H9 (cell line): ENCODE data around the gene TSC22D3. TPM values are rescaled to one million over a fixed set of nuclear protein-coding genes. Genes with fewer than 3 reads are reported as not detected.

Source experiments
- DNase-seq: peaks from one replicate; pipeline ENCODE4 v3.0.0-alpha.2; 2017
- H2AFZ ChIP-seq: one replicate; pipeline ENCODE4 v1.6.1; 2013; ENCODE audit warnings: mild to moderate bottlenecking, low read length, control low read depth, moderate library complexity
- H2AK5ac ChIP-seq: 2 replicates; pipeline ENCODE4 v1.6.1; 2013; ENCODE audit warnings: low read length, control low read depth, mixed read lengths; ENCODE audit not compliant: insufficient read length
- H2BK120ac ChIP-seq: one replicate; pipeline ENCODE4 v1.6.1; 2013; ENCODE audit warnings: low read depth, mild to moderate bottlenecking, low read length, control low read depth, inconsistent platforms; ENCODE audit not compliant: poor library complexity, severe bottlenecking
- H2BK12ac ChIP-seq: 2 replicates; pipeline ENCODE4 v1.6.1; 2013; ENCODE audit warnings: low read length, control low read depth, mixed read lengths, low read depth; ENCODE audit not compliant: insufficient read length
- H2BK15ac ChIP-seq: 2 replicates; pipeline ENCODE4 v1.6.1; 2013; ENCODE audit warnings: low read depth, low read length, control low read depth
- H2BK20ac ChIP-seq: one replicate; pipeline ENCODE4 v1.6.1; 2013; ENCODE audit warnings: low read depth, mild to moderate bottlenecking, low read length, control low read depth, inconsistent platforms; ENCODE audit not compliant: poor library complexity, severe bottlenecking
- H2BK5ac ChIP-seq: 2 replicates; pipeline ENCODE4 v1.6.1; 2013; ENCODE audit warnings: low read length, control low read depth, mixed read lengths; ENCODE audit not compliant: insufficient read length
- H3K14ac ChIP-seq: 2 replicates; pipeline ENCODE4 v1.6.1; 2013; ENCODE audit warnings: low read length, control low read depth; ENCODE audit not compliant: insufficient read depth
- H3K18ac ChIP-seq: 2 replicates; pipeline ENCODE4 v1.6.1; 2013; ENCODE audit warnings: low read depth, mild to moderate bottlenecking, mixed read lengths, low read length, control low read depth; ENCODE audit not compliant: insufficient read length
- H3K23ac ChIP-seq: 2 replicates; pipeline ENCODE4 v1.6.1; 2013; ENCODE audit warnings: low read length, control low read depth, mixed read lengths, low read depth; ENCODE audit not compliant: insufficient read length
- H3K23me2 ChIP-seq: 2 replicates; pipeline ENCODE4 v1.6.1; 2013; ENCODE audit warnings: low read depth, mild to moderate bottlenecking, mixed read lengths, low read length, control low read depth; ENCODE audit not compliant: insufficient read length, poor library complexity, severe bottlenecking
- H3K27ac ChIP-seq: 2 replicates; pipeline ENCODE4 v1.5.1; 2013; ENCODE audit warnings: low read length, control low read depth, mixed read lengths, low read depth; ENCODE audit not compliant: insufficient read length
- H3K27me3 ChIP-seq: 2 replicates; pipeline ENCODE4 v1.6.1; 2013; ENCODE audit warnings: low read length, control low read depth, inconsistent platforms; ENCODE audit not compliant: insufficient read depth
- H3K4ac ChIP-seq: 2 replicates; pipeline ENCODE4 v1.6.1; 2013; ENCODE audit warnings: low read depth, mild to moderate bottlenecking, control low read depth, inconsistent platforms, low read length, moderate library complexity
- H3K4me1 ChIP-seq: 2 replicates; pipeline ENCODE4 v1.6.1; 2013; ENCODE audit warnings: low read length, control low read depth, inconsistent platforms; ENCODE audit not compliant: insufficient read depth
- H3K4me2 ChIP-seq: 2 replicates; pipeline ENCODE4 v1.6.1; 2013; ENCODE audit warnings: low read length, control low read depth, mixed read lengths; ENCODE audit not compliant: insufficient read length, insufficient read depth
- H3K56ac ChIP-seq: 2 replicates; pipeline ENCODE4 v1.6.1; 2013; ENCODE audit warnings: low read depth, mild to moderate bottlenecking, mixed read lengths, low read length, control low read depth; ENCODE audit not compliant: insufficient read length
- H3K79me1 ChIP-seq: 2 replicates; pipeline ENCODE4 v1.6.1; 2013; ENCODE audit warnings: low read depth, mild to moderate bottlenecking, moderate library complexity, low read length, control low read depth, inconsistent platforms; ENCODE audit not compliant: insufficient read depth, poor library complexity, severe bottlenecking
- H3K79me2 ChIP-seq: 2 replicates; pipeline ENCODE4 v1.6.1; 2013; ENCODE audit warnings: low read length, control low read depth, inconsistent platforms; ENCODE audit not compliant: insufficient read depth
- H3K9ac ChIP-seq: 2 replicates; pipeline ENCODE4 v1.6.1; 2013; ENCODE audit warnings: low read length, control low read depth, mixed read lengths; ENCODE audit not compliant: insufficient read length; ENCODE audit errors: extremely low read depth
- H3K9me3 ChIP-seq: one replicate; pipeline ENCODE4 v1.6.1; 2013; ENCODE audit warnings: low read depth, low read length, inconsistent platforms; ENCODE audit not compliant: control insufficient read depth
- H3T11ph ChIP-seq: one replicate; pipeline ENCODE4 v1.6.1; 2013; ENCODE audit warnings: mild to moderate bottlenecking, low read length, control low read depth, inconsistent platforms
- H4K20me1 ChIP-seq: one replicate; pipeline ENCODE4 v1.6.1; 2013; ENCODE audit not compliant: control insufficient read depth, insufficient read length, insufficient read depth
- H4K5ac ChIP-seq: 2 replicates; pipeline ENCODE4 v1.6.1; 2013; ENCODE audit warnings: low read depth, mild to moderate bottlenecking, mixed read lengths, low read length, control low read depth; ENCODE audit not compliant: insufficient read length
- H4K8ac ChIP-seq: replicated peaks from 2 replicates; pipeline ENCODE4 v1.6.1; 2013; ENCODE audit warnings: low read length, control low read depth, mixed read lengths, low read depth; ENCODE audit not compliant: insufficient read length
- H4K91ac ChIP-seq: 2 replicates; pipeline ENCODE4 v1.6.1; 2013; ENCODE audit warnings: low read depth, mild to moderate bottlenecking, moderate library complexity, mixed read lengths, low read length, control low read depth; ENCODE audit not compliant: insufficient read length
- H3K27ac Mint-ChIP-seq, 3 experiments: 2 replicates in 2 of 3; 3 replicates in 1 of 3; pipeline ENCODE4 v1.8.0; 2020 to 2021; ENCODE audit warnings: mixed read lengths in 3 of 3, mild to moderate bottlenecking in 1 of 3, moderate library complexity in 1 of 3
- H3K27me3 Mint-ChIP-seq: 2 replicates; pipeline ENCODE4 v1.8.0; 2021; ENCODE audit warnings: low read depth, mild to moderate bottlenecking, moderate library complexity, mixed read lengths
- H3K36me3 Mint-ChIP-seq, 3 experiments: 2 replicates in 2 of 3; 3 replicates in 1 of 3; pipeline ENCODE4 v1.8.0; 2020 to 2021; ENCODE audit warnings: low read depth in 3 of 3, mixed read lengths in 3 of 3; ENCODE audit not compliant: insufficient read depth in 1 of 3
- H3K4me1 Mint-ChIP-seq, 2 experiments: 2 replicates each; pipeline ENCODE4 v1.8.0; 2020; ENCODE audit warnings: mixed read lengths in 2 of 2
- H3K4me3 Mint-ChIP-seq, 2 experiments: 2 replicates in 1 of 2; 3 replicates in 1 of 2; pipeline ENCODE4 v1.8.0; 2020 to 2021; ENCODE audit warnings: mild to moderate bottlenecking in 2 of 2, mixed read lengths in 2 of 2, moderate library complexity in 1 of 2
- H3K9me3 Mint-ChIP-seq, 2 experiments: 2 replicates in 1 of 2; 3 replicates in 1 of 2; pipeline ENCODE4 v1.8.0; 2020; ENCODE audit warnings: mild to moderate bottlenecking in 2 of 2, mixed read lengths in 2 of 2, moderate library complexity in 1 of 2
- CTCF ChIP-seq: fragments of 200-600 bp; sonication (generic); conservative IDR thresholded peaks from 3 replicates; pipeline ENCODE4 v1.8.0; 2021; ENCODE audit warnings: antibody characterized with exemption, mild to moderate bottlenecking
- WGBS: extraction: QIAGEN DNeasy Blood & Tissue Kit; methylation state at CpG from one replicate; pipeline ENCODE4 v1.1.7; 2013; ENCODE audit warnings: missing lambda C conversion rate, low lambda C conversion rate, mixed read lengths; ENCODE audit not compliant: insufficient read length; ENCODE audit errors: extremely low coverage; 5-methylcytosine and 5-hydroxymethylcytosine counted together
- total RNA-seq: library from RNA; stranded (reverse); gene quantifications from 2 replicates; pipeline ENCODE4 v1.2.1, GENCODE V29; 2021

Gene TSC22D3
- total RNA-seq, 1 experiment from 2014 or later, result 10.5 TPM

GRCh38 chrX:107677501-107677901, 98.1 kb downstream of the TSC22D3 start:
- no peak overlapping the region for H4K91ac ChIP-seq
- H3T11ph ChIP-seq, result no peak overlapping the region
- no peak overlapping the region for H2AFZ ChIP-seq
- no peak overlapping the region for H4K8ac ChIP-seq
- no peak overlapping the region for H2BK5ac ChIP-seq
- no peaks in the 10 kb centered on the region for H3K23me2 ChIP-seq
- Mint-ChIP-seq H3K9me3 (peaks cover 0 to 62% of the 10 kb centered on the region in 2 experiments; a peak in 2 of 5 replicates), H3K27ac (no peak overlapping the region), H3K4me3 (no peak overlapping the region), H3K27me3 (peaks cover 13% of the 10 kb centered on the region), H3K36me3 (no peaks in the 10 kb centered on the region), H3K4me1 (peaks cover 0 to 39% of the 10 kb centered on the region in 2 experiments; a peak in 2 of 4 replicates)
- no peaks in the 10 kb centered on the region; the same call in 1 of the 2 replicates for H3K27me3 ChIP-seq
- DNase-seq, result no peak
- no peaks in the 10 kb centered on the region for H4K20me1 ChIP-seq
- no peaks in the 10 kb centered on the region for H3K9me3 ChIP-seq
- H3K79me1 ChIP-seq, result no peaks in the 10 kb centered on the region
- H3K4me1 ChIP-seq, result no peaks in the 10 kb centered on the region; the same call in 1 of the 2 replicates
- H3K14ac ChIP-seq, result no peak overlapping the region
- H2BK12ac ChIP-seq, result no peak overlapping the region
- 0 out of 3 replicates have a peak, but pooled peaks have one; percentile 13 for TF ChIP-seq CTCF
- H3K18ac ChIP-seq, result no peak overlapping the region
- H2BK20ac ChIP-seq, result no peak overlapping the region
- no peak overlapping the region for H4K5ac ChIP-seq
- H3K23ac ChIP-seq, result no peak overlapping the region
- H3K79me2 ChIP-seq, result no peaks in the 10 kb centered on the region
- H3K9ac ChIP-seq, result no peak overlapping the region
- H3K4ac ChIP-seq, result no peak overlapping the region
- no peak overlapping the region for H3K56ac ChIP-seq
- no peak overlapping the region for H2BK15ac ChIP-seq
- no peak overlapping the region for H2BK120ac ChIP-seq
- WGBS, result no CpG with 5 or more reads among the region's 10 CpGs
- H3K4me2 ChIP-seq, result no peak overlapping the region
- H3K27ac ChIP-seq, result no peak overlapping the region
- H2AK5ac ChIP-seq, result no peak overlapping the region
